Heart right ventricle (tissue), 16 donors: ENCODE measurements around the gene CEP152. TPM values are rescaled to one million over a fixed set of nuclear protein-coding genes. Genes with fewer than 3 reads are reported as not detected.

Experiments
- ATAC-seq, 8 donors: fragments of 200-7000 bp; cut with Tn5 transposase; one replicate each; pipeline ENCODE4 v1.9.1; 2020; ENCODE audit warnings: mild to moderate bottlenecking in 8 of 8, moderate library complexity in 8 of 8, moderate number of reproducible peaks in 1 of 8
- DNase-seq, 2 donors: peaks; one replicate each; pipeline ENCODE4 v3.0.0-alpha.2; 2020
- H3K27ac ChIP-seq, 10 donors: fragments of 200-600 bp; sonication (generic) in 2 of 10; one replicate each; pipeline versions ENCODE4 v1.5.0 to v1.8.0; 2020 to 2022; ENCODE audit warnings: mild to moderate bottlenecking in 3 of 10
- H3K27me3 ChIP-seq, 7 donors: fragments of 200-600 bp; one replicate each; pipeline ENCODE4 v1.8.0; 2021 to 2022; ENCODE audit warnings: mild to moderate bottlenecking in 2 of 7
- H3K36me3 ChIP-seq, 9 donors: fragments of 200-600 bp; sonication (generic) in 1 of 9; one replicate each; pipeline versions ENCODE4 v1.5.0 to v1.8.0; 2020 to 2022; ENCODE audit warnings: mild to moderate bottlenecking in 2 of 9
- H3K4me1 ChIP-seq, 9 donors: fragments of 200-600 bp; sonication (generic) in 1 of 9; one replicate each; pipeline versions ENCODE4 v1.5.0 to v1.8.0; 2020 to 2022; ENCODE audit warnings: mild to moderate bottlenecking in 4 of 9
- H3K4me3 ChIP-seq, 10 donors: fragments of 200-600 bp; sonication (generic) in 2 of 10; one replicate each; pipeline versions ENCODE4 v1.5.0 to v1.8.0; 2020 to 2022; ENCODE audit warnings: mild to moderate bottlenecking in 7 of 10, moderate library complexity in 2 of 10
- H3K9me3 ChIP-seq, 11 donors: fragments of 200-600 bp in 10 of 11; sonication (generic) in 2 of 11; one replicate each; pipeline versions ENCODE4 v1.5.0 to v1.8.0; 2013 to 2022; ENCODE audit warnings: mild to moderate bottlenecking in 2 of 11, control low read depth in 1 of 11, moderate library complexity in 1 of 11
- WGBS, 2 donors: extraction: QIAGEN DNeasy Blood & Tissue Kit; methylation state at CpG; one replicate each; pipeline ENCODE4 v1.1.7; 2013; ENCODE audit warnings: inconsistent platforms in 1 of 2; 5-methylcytosine and 5-hydroxymethylcytosine counted together
- intact Hi-C, 10 donors: fragments of 100-400 bp; cut with DNase I; formaldehyde crosslinking; loops; one replicate each; pipeline versions ENCODE4 v1.11.1 to v1.14.2; 2022
- polyA plus RNA-seq, 2 donors: library from polyadenylated mRNA; stranded (reverse); fragments of 200-250 nt; gene quantifications; one replicate each; pipeline ENCODE4 v1.2.3, GENCODE V29; 2013
- total RNA-seq, 10 donors: library from RNA; stranded (reverse); fragmentation: NEBNext Ultra II Directional in 3 of 10; extraction: Animal tissue kit (Norgen Biotek cat#: 25700) in 3 of 10; gene quantifications; one replicate each; pipeline versions ENCODE4 v1.2.1 to v1.2.4, GENCODE V29; 2021 to 2023
- TF ChIP-seq, protein P1 (sequence below), 9 donors: fragments of 200-600 bp; sonication (generic) in 2 of 9; IDR thresholded peaks; one replicate each; pipeline versions ENCODE4 v1.5.0 to v1.8.0; 2021 to 2022; ENCODE audit warnings: antibody characterized with exemption in 9 of 9, mild to moderate bottlenecking in 5 of 9, moderate library complexity in 1 of 9
- donor health status: Arrhythmogenic right ventricular cardiomyopathy.
- donor health status: ischemic (EF 13 %, LVEDD 7.1; RV severe dilation, severe dysfunction).
- donor health status: healthy with polysubstance abuse.
- donor health status: DM: no; HTN: yes; CAD: no.
- donor health status: DM: no; HTN: no; CAD: no.
- donor health status: ischemic (EF 25% LVEDD 6.9; RV normal size, moderate dysfunction).
- donor health status: ischemic (EF 25% LVEDD 5.7; RV mildly dilated, moderate dysfunction).
- donor health status: healthy.
- donor health status: DM: yes; HTN: yes; CAD: no.
- donor health status: Ischemic cardiomyopathy.
- donor health status: ischemic (EF 35%, LVEDD 5.7; RV mildly dilated, moderate dysfunction).
- donor health status: nonischemic (EF 11% LVEDD 7.7; RV severe dilation, severe dysfunction).
- donor health status: DM: yes; HTN: yes; CAD: no.
- donor health status: PGD.
- donor health status: ischemic (EF 29% LVEDD 5.4; RV normal size, mild dysfunction).
- donor health status: nonischemic (EF 23%, LVEDD 6.1; RV moderate dilation, normal function).

The CEP152 gene
- total and polyA plus RNA-seq, 12 donors, result 0.51 to 1.8 (median 1.1) TPM

DNA sequence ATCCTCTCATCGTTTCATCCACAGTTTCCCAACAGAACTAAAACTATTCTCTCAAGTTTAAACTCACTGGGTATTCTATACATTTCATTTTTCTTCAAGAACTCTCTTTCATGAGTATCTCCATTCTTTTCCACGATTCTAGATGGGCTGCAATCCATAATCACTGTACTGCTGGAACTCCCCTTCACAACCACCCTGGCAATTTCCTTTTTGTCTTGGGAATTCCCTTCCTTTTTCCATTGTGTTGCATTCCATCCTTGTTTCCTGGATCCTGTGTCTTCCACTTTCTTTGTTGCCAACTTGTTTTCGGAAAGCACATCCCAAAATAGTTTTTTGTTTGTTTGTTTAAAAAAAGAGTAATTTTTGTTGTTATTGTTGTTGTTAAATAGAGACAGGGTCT lies 98.3 kb downstream of the CEP152 start:
- ATAC-seq, result no peak
- Histone ChIP-seq H3K4me1 (peaks cover 0 to 3% (median 0%) of the 10 kb centered on the region in 9 donors), H3K36me3 (peaks cover 0 to 5% (median 0%) of the 10 kb centered on the region in 9 donors), H3K27ac (no peak overlapping the region), H3K9me3 (peaks cover 0 to 29% (median 11%) of the 10 kb centered on the region in 11 donors), H3K27me3 (no peaks in the 10 kb centered on the region), H3K4me3 (no peak overlapping the region)
- WGBS, 2 donors, result 61 to 68% methylated on average over 3 of the region's 3 CpGs
- TF ChIP-seq, protein P1, sequence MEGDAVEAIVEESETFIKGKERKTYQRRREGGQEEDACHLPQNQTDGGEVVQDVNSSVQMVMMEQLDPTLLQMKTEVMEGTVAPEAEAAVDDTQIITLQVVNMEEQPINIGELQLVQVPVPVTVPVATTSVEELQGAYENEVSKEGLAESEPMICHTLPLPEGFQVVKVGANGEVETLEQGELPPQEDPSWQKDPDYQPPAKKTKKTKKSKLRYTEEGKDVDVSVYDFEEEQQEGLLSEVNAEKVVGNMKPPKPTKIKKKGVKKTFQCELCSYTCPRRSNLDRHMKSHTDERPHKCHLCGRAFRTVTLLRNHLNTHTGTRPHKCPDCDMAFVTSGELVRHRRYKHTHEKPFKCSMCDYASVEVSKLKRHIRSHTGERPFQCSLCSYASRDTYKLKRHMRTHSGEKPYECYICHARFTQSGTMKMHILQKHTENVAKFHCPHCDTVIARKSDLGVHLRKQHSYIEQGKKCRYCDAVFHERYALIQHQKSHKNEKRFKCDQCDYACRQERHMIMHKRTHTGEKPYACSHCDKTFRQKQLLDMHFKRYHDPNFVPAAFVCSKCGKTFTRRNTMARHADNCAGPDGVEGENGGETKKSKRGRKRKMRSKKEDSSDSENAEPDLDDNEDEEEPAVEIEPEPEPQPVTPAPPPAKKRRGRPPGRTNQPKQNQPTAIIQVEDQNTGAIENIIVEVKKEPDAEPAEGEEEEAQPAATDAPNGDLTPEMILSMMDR (IDR thresholded peaks at IDR 0.05), result no peak
- intact Hi-C loops, result no loop called here
- no peak for DNase-seq

DNA sequence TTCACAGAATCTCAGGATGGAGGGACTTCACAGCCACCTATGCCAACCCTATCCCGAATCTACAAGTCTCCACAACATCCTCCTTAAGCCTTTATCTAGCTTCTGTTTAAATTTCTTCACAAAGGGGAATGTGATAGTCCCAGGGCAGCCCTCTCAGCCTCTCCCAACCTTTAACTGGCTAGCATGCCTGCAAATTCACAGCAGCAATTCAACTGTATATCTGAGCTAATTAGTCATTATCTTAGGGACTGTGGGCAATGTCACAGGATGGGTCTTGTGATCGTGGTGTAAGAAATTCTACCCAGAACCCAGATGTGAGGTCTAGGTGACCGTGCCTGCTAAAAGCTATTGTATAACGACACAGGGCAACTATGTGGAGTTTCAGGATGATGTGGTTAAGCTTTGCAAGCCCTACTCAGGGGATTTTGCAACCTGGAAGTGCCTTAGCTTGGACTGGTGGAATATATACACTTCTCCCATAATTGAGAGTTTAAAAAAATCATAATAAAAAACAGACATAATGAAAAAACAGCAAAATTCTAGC lies 99.8 kb downstream of the CEP152 start:
- ATAC-seq, result no peak
- Histone ChIP-seq H3K4me3 (no peak overlapping the region), H3K36me3 (no peaks in the 10 kb centered on the region), H3K27ac (no peak overlapping the region), H3K4me1 (peaks cover 0 to 3% (median 0%) of the 10 kb centered on the region in 9 donors), H3K27me3 (no peaks in the 10 kb centered on the region), H3K9me3 (peaks cover 0 to 26% (median 6%) of the 10 kb centered on the region in 11 donors)
- DNase-seq, result no peak
- TF ChIP-seq, protein P1 (IDR thresholded peaks at IDR 0.05), result no peak
- intact Hi-C loops, result no loop called here
- 74% methylated on average over 4 of the region's 4 CpGs for WGBS, 2 donors

DNA sequence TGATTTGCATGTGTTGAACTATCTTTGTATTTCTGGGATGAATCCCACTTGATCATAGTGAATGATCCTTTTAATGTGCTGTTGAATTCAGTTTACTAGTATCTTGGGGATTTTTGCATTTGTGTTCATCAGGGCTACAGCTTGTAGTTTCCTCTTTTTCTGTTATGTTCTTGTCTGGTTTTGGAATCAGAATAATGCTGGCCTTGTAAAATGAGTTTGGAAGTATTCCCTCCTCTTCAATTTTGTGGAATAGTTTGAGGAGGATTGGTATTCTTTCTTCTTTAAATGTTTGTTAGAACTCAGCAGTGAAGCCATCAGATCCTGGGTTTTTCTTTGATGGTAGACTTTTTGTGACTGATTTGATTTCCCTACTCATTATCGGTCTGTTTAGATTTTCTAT lies 102.2 kb downstream of the CEP152 start:
- no peak for ATAC-seq
- no peaks in the 10 kb centered on the region for H3K36me3 ChIP-seq
- H3K4me3 ChIP-seq, result no peak overlapping the region
- DNase-seq, result no peak
- H3K27me3 ChIP-seq, result no peaks in the 10 kb centered on the region
- H3K4me1 ChIP-seq, result peaks cover 0 to 3% (median 0%) of the 10 kb centered on the region in 9 donors
- intact Hi-C loops, result no loop called here
- peaks cover 0 to 24% (median 10%) of the 10 kb centered on the region in 11 donors for H3K9me3 ChIP-seq
- TF ChIP-seq, protein P1 (IDR thresholded peaks at IDR 0.05), result no peak
- H3K27ac ChIP-seq, result no peak overlapping the region
- 89% methylated on average over 1 of the region's 1 CpG for WGBS, 2 donors

DNA sequence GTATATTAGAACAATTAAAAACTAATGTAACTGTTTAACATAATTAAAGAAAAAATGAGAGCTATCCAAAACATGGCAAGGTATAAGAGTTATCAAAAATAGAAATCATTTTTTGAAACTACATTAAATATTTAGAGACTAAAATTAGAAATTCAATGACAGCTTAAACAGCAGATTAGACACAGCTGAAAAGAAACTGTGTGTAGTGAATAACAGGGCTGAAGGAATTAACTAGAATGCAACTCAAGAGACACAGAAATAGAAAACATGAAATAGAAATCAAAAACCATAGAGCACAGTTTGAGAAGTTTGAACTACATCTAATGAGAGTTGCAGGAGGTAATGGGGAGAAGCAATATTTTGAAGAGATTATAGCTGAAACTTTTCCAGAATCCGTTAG lies 105.5 kb downstream of the CEP152 start:
- TF ChIP-seq, protein P1 (IDR thresholded peaks at IDR 0.05), result no peak

More for the DNA sequence above, 105.5 kb downstream of the CEP152 start:
- H3K4me1 ChIP-seq, result peaks cover 0 to 3% (median 0%) of the 10 kb centered on the region in 9 donors
- DNase-seq (no peak), ATAC-seq (no peak)
- no peaks in the 10 kb centered on the region for H3K27me3 ChIP-seq
- intact Hi-C loops, result no loop called here
- no peaks in the 10 kb centered on the region for H3K36me3 ChIP-seq
- no peak overlapping the region for H3K4me3 ChIP-seq
- 85 to 95% methylated on average over 1 of the region's 1 CpG for WGBS, 2 donors
- H3K27ac ChIP-seq, result no peak overlapping the region
- H3K9me3 ChIP-seq, result peaks cover 0 to 24% (median 10%) of the 10 kb centered on the region in 11 donors
